Neural crest cell (in vitro differentiated cells): ENCODE data around the gene OR4C6. TPM values are rescaled to one million over a fixed set of nuclear protein-coding genes. Genes with fewer than 3 reads are reported as not detected.

Source experiments
- DNase-seq: peaks from one replicate; pipeline ENCODE4 v3.0.0; 2021; ENCODE audit warnings: low read depth, mixed read lengths, low spot score
- H3K27ac Mint-ChIP-seq: one replicate; pipeline ENCODE4 v1.8.0; 2021; ENCODE audit warnings: mild to moderate bottlenecking, mixed read lengths; ENCODE audit not compliant: unreplicated experiment
- H3K27me3 Mint-ChIP-seq: 2 replicates; pipeline ENCODE4 v1.8.0; 2021; ENCODE audit warnings: low read depth, mild to moderate bottlenecking, mixed read lengths
- H3K36me3 Mint-ChIP-seq: 2 replicates; pipeline ENCODE4 v1.8.0; 2021; ENCODE audit warnings: low read depth, mild to moderate bottlenecking, mixed read lengths
- H3K4me1 Mint-ChIP-seq: 2 replicates; pipeline ENCODE4 v1.8.0; 2021; ENCODE audit warnings: mixed read lengths
- H3K4me3 Mint-ChIP-seq: one replicate; pipeline ENCODE4 v1.8.0; 2021; ENCODE audit warnings: mild to moderate bottlenecking, mixed read lengths
- H3K9me3 Mint-ChIP-seq: 2 replicates; pipeline ENCODE4 v1.8.0; 2021; ENCODE audit warnings: mixed read lengths
- total RNA-seq: library from RNA; stranded (reverse); gene quantifications from 2 replicates; pipeline ENCODE4 v1.2.1, GENCODE V29; 2021
- TF ChIP-seq, protein P1 (sequence below): fragments of 200-600 bp; sonication (generic); conservative IDR thresholded peaks from 2 replicates; pipeline ENCODE4 v1.5.0; 2021; ENCODE audit warnings: antibody characterized with exemption, mild to moderate bottlenecking

The OR4C6 gene
- total RNA-seq, 1 donor from 2014 or later, result not detected

DNA sequence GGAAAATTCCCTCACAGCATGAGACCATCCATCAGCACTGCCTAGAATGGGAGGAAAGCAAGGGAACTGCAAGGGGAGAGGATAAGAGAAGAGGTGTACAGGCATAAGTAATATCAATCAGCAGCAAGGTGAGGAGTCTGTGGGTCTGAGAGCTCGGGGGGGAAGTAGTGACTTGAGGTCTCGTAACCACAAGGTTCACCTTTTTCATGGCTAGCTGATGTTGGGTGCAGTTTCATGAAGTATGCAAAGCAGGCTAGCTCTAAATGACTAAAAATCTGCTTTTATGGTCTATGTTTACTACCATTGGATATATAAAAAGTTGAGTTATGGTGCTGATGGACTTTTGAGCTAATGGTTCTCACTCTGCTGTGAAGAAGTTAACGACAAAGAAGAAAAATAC, 35.8 kb downstream of the OR4C6 start:
- H3K4me1 Mint-ChIP-seq, result no peaks in the 10 kb centered on the region
- no peaks in the 10 kb centered on the region for H3K27me3 Mint-ChIP-seq

DNA sequence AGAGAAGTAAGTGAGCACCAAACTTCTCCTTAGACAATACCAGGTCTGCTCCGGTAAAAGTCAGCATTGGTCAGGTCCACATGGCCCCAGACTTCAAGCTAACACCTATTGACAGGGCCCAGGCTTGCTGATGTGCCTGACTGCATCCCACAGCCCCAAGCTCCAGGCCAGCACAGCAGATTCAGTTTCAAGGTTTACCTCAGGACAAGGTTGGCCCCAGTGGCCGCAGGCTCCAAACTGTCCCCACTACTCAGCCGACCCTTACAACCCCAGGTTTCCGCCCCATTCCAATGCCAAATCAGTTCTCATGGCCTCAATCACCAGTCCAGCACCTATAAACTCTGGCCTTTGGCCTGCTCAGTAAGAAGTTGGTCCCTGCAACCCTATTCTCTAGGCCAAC, 39.4 kb downstream of the OR4C6 start:
- Mint-ChIP-seq H3K27me3 (no peaks in the 10 kb centered on the region), H3K36me3 (peaks cover 4% of the 10 kb centered on the region), H3K4me3 (no peak overlapping the region), H3K4me1 (no peaks in the 10 kb centered on the region), H3K9me3 (peaks cover 17% of the 10 kb centered on the region), H3K27ac (no peak overlapping the region)
- TF ChIP-seq, protein P1, sequence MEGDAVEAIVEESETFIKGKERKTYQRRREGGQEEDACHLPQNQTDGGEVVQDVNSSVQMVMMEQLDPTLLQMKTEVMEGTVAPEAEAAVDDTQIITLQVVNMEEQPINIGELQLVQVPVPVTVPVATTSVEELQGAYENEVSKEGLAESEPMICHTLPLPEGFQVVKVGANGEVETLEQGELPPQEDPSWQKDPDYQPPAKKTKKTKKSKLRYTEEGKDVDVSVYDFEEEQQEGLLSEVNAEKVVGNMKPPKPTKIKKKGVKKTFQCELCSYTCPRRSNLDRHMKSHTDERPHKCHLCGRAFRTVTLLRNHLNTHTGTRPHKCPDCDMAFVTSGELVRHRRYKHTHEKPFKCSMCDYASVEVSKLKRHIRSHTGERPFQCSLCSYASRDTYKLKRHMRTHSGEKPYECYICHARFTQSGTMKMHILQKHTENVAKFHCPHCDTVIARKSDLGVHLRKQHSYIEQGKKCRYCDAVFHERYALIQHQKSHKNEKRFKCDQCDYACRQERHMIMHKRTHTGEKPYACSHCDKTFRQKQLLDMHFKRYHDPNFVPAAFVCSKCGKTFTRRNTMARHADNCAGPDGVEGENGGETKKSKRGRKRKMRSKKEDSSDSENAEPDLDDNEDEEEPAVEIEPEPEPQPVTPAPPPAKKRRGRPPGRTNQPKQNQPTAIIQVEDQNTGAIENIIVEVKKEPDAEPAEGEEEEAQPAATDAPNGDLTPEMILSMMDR, result no peak
- no peak for DNase-seq

More for the DNA sequence above, 35.8 kb downstream of the OR4C6 start:
- Mint-ChIP-seq H3K9me3 (peaks cover 10% of the 10 kb centered on the region), H3K4me3 (no peak overlapping the region), H3K36me3 (peaks cover 3% of the 10 kb centered on the region), H3K27ac (no peak overlapping the region)
- no peak for DNase-seq
- TF ChIP-seq, protein P1, result no peak

DNA sequence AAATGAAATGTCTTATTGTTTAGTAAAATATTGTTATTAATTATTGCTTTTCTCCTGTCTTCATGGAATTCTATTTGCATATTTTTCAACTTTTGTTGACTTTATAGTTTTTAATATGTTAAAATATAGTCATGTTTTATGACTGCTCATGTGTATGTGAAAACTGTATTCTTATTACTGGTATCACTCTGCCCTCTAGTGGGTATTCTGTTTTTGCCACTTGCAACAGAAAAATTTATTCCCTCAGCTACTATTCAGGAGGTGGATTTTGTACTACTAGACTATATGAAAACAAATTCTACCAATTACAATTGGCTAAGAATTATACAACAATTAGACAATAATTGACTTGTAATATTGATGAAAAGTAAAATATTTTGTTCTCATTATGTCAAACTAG, 45.0 kb downstream of the OR4C6 start:
- DNase-seq, result no peak
- H3K9me3 Mint-ChIP-seq, result peaks cover 20% of the 10 kb centered on the region

DNA sequence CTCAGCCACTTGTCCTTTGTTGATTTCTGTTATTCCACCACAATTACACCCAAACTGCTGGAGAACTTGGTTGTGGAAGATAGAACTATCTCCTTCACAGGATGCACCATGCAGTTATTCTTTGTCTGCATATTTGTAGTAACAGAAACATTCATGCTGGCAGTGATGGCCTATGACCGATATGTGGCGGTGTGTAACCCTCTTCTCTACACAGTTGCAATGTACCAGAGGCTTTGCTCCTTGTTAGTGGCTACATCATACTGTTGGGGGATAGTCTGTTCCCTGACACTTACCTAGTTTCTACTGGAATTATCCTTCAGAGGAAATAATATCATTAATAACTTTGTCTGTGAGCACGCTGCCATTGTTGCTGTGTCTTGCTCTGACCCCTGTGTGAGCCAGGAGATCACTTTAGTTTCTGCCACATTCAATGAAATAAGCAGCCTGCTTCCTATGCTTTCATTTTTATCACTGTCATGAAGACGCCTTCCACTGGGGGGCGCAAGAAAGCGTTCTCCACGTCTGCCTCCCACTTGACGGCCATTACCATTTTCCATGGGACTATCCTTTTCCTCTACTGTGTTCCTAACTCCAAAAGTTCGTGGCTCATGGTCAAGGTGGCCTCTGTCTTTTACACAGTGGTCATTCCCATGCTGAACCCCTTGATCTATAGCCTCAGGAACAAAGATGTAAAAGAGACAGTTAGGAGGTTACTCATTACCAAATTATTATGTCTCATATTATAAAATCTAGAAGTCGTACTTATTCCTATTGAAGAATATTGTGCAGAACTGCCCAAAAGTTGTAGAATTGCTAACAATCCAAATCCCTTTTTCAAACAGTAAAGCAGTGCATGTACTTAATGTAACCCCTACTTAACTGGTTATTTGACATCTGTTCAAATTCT, 53.2 kb downstream of the OR4C6 start:
- no peak for DNase-seq
- TF ChIP-seq, protein P1, result peak; percentile 25
- no peaks in the 10 kb centered on the region for H3K4me1 Mint-ChIP-seq

More for the DNA sequence above, 45.0 kb downstream of the OR4C6 start:
- H3K27me3 Mint-ChIP-seq, result no peaks in the 10 kb centered on the region
- TF ChIP-seq, protein P1, result peak; percentile 67
- H3K27ac Mint-ChIP-seq, result no peak overlapping the region
- H3K4me1 Mint-ChIP-seq, result no peaks in the 10 kb centered on the region
- H3K36me3 Mint-ChIP-seq, result peaks cover 3% of the 10 kb centered on the region
- no peak overlapping the region for H3K4me3 Mint-ChIP-seq

More for the DNA sequence above, 53.2 kb downstream of the OR4C6 start:
- no peaks in the 10 kb centered on the region for H3K27me3 Mint-ChIP-seq
- no peak overlapping the region for H3K27ac Mint-ChIP-seq
- peaks cover 9% of the 10 kb centered on the region for H3K9me3 Mint-ChIP-seq
- H3K36me3 Mint-ChIP-seq, result no peaks in the 10 kb centered on the region
- no peak overlapping the region for H3K4me3 Mint-ChIP-seq

Other genes with a start within 250 kb of the OR4C6 start
- gene OR4C15, start 107.7 kb upstream of the OR4C6 start, total RNA-seq, result not detected in 2 replicates
- not detected in 2 replicates for gene OR4C16, start 90.1 kb upstream of the OR4C6 start, total RNA-seq
- not detected in 2 replicates for gene OR4C11, start 54.6 kb upstream of the OR4C6 start, total RNA-seq
- not detected in 2 replicates for gene OR4P4, start 27.1 kb upstream of the OR4C6 start, total RNA-seq
- not detected in 2 replicates for gene OR4S2, start 13.9 kb upstream of the OR4C6 start, total RNA-seq
- not detected in 2 replicates for gene OR5D13, start 111.2 kb downstream of the OR4C6 start, total RNA-seq
- not detected in 2 replicates for gene OR5D14, start 133.4 kb downstream of the OR4C6 start, total RNA-seq
- gene OR5L1, start 149.2 kb downstream of the OR4C6 start, total RNA-seq, result not detected in 2 replicates
- gene OR5D18, start 157.4 kb downstream of the OR4C6 start, total RNA-seq, result not detected in 2 replicates
- not detected in 2 replicates for gene OR5L2, start 165.0 kb downstream of the OR4C6 start, total RNA-seq
- gene OR5D16, start 176.6 kb downstream of the OR4C6 start, total RNA-seq, result not detected in 2 replicates
- not detected in 2 replicates for gene TRIM51, start 221.1 kb downstream of the OR4C6 start, total RNA-seq